Osteoblast (primary cell): Measurements from ENCODE around the gene MIA. TPM values are rescaled to one million over a fixed set of nuclear protein-coding genes. Genes with fewer than 3 reads are reported as not detected.
A peak's percentile ranks its signal among the peaks of the same experiment; 100 is the strongest.

Experiments used
- DNase-seq: peaks from one replicate; pipeline ENCODE4 v3.0.0; 2011; ENCODE audit warnings: low spot score, mixed read lengths; ENCODE audit not compliant: insufficient read length; ENCODE audit errors: missing footprints
- H2AFZ ChIP-seq: 2 replicates; pipeline ENCODE4 v1.6.0; 2011; ENCODE audit warnings: mild to moderate bottlenecking, low read length
- H3K27ac ChIP-seq: 2 replicates; pipeline ENCODE4 v1.5.1; 2011; ENCODE audit warnings: mild to moderate bottlenecking, low read depth, low read length, moderate library complexity
- H3K27me3 ChIP-seq: 2 replicates; pipeline ENCODE4 v1.6.0; 2012; ENCODE audit warnings: mild to moderate bottlenecking, control low read depth, inconsistent platforms, low read length, moderate library complexity; ENCODE audit not compliant: insufficient read depth
- H3K36me3 ChIP-seq: 2 replicates; pipeline ENCODE4 v1.5.1; 2011; ENCODE audit warnings: mild to moderate bottlenecking, low read length, control low read depth, moderate library complexity; ENCODE audit not compliant: insufficient read depth
- H3K4me1 ChIP-seq: 2 replicates; pipeline ENCODE4 v1.5.1; 2011; ENCODE audit warnings: mild to moderate bottlenecking, low read length, control low read depth, moderate library complexity; ENCODE audit not compliant: insufficient read depth
- H3K4me2 ChIP-seq: 2 replicates; pipeline ENCODE4 v1.6.0; 2011; ENCODE audit warnings: mild to moderate bottlenecking, low read length; ENCODE audit not compliant: insufficient read depth
- H3K4me3 ChIP-seq: fragments of 200-600 bp; sonication (generic); 3 replicates; pipeline ENCODE4 v1.5.1; 2012; ENCODE audit warnings: mild to moderate bottlenecking, low read length, inconsistent platforms; ENCODE audit not compliant: insufficient read depth
- H3K79me2 ChIP-seq: 2 replicates; pipeline ENCODE4 v1.6.0; 2012; ENCODE audit warnings: mild to moderate bottlenecking, low read length, control low read depth, inconsistent platforms; ENCODE audit not compliant: insufficient read depth
- H3K9me3 ChIP-seq: 2 replicates; pipeline ENCODE4 v1.5.1; 2011; ENCODE audit warnings: low read depth, low read length, control low read depth
- H4K20me1 ChIP-seq: 2 replicates; pipeline ENCODE4 v1.6.0; 2012; ENCODE audit warnings: mild to moderate bottlenecking, low read length, control low read depth; ENCODE audit not compliant: insufficient read depth
- CTCF ChIP-seq: IDR thresholded peaks from 2 replicates; pipeline ENCODE4 v1.5.1; 2011; ENCODE audit warnings: mild to moderate bottlenecking, low read depth, low read length, moderate library complexity; ENCODE audit errors: extremely low read depth
- total RNA-seq: library from RNA; depleted of rRNA; stranded (reverse); fragments of >200 nt; gene quantifications from 2 replicates; pipeline ENCODE4 v1.2.3, GENCODE V29; 2012

MIA gene
- total RNA-seq, 1 donor, result 0.72 TPM

- no peak overlapping the region for H3K4me2 ChIP-seq
Measured at GRCh38 chr19:40739871-40740703, 35.2 kb upstream of the MIA start.

DNA sequence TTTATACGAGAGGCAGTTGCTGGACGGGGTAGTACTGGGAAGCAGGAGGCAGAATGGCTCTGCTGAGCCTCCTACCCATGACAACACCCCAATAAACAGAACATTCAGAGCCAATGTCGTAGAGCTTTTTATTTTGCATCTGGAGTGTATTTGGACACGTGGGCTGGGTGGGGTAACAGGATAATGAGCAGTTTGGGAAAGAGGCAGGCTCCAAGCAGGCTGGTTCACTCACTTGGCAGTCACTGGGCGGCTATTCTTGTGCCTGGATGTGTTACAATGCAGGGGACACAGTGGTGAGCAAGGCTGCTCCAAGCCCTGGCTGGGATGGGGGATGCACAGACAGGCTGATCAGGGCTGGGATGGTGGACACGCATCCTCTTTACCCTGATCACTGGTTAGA is 34.6 kb upstream of the MIA start:
- H4K20me1 ChIP-seq, result no peaks in the 10 kb centered on the region
- DNase-seq, result peak; percentile 84
- no peak overlapping the region for H3K4me2 ChIP-seq
- no peaks in the 10 kb centered on the region for H3K9me3 ChIP-seq
- H3K27ac ChIP-seq, result peak overlapping the region; percentile 60
- H3K36me3 ChIP-seq, result peaks cover 19% of the 10 kb centered on the region
- peaks cover 8% of the 10 kb centered on the region for H3K4me1 ChIP-seq
- H3K79me2 ChIP-seq, result no peaks in the 10 kb centered on the region
- H3K4me3 ChIP-seq, result no peak overlapping the region
- TF ChIP-seq CTCF, result no peak
- no peak overlapping the region for H2AFZ ChIP-seq
- H3K27me3 ChIP-seq, result no peaks in the 10 kb centered on the region

More at GRCh38 chr19:40739871-40740703, 35.2 kb upstream of the MIA start:
- DNase-seq, result no peak
- no peak overlapping the region for H2AFZ ChIP-seq
- H3K4me3 ChIP-seq, result no peak overlapping the region
- peaks cover 25% of the 10 kb centered on the region for H3K36me3 ChIP-seq
- H3K27ac ChIP-seq, result peak overlapping the region; percentile 60
- no peaks in the 10 kb centered on the region for H3K79me2 ChIP-seq
- no peaks in the 10 kb centered on the region for H3K9me3 ChIP-seq
- peaks cover 1% of the 10 kb centered on the region for H3K4me1 ChIP-seq
- H4K20me1 ChIP-seq, result no peaks in the 10 kb centered on the region
- H3K27me3 ChIP-seq, result no peaks in the 10 kb centered on the region
- TF ChIP-seq CTCF, result no peak

DNA sequence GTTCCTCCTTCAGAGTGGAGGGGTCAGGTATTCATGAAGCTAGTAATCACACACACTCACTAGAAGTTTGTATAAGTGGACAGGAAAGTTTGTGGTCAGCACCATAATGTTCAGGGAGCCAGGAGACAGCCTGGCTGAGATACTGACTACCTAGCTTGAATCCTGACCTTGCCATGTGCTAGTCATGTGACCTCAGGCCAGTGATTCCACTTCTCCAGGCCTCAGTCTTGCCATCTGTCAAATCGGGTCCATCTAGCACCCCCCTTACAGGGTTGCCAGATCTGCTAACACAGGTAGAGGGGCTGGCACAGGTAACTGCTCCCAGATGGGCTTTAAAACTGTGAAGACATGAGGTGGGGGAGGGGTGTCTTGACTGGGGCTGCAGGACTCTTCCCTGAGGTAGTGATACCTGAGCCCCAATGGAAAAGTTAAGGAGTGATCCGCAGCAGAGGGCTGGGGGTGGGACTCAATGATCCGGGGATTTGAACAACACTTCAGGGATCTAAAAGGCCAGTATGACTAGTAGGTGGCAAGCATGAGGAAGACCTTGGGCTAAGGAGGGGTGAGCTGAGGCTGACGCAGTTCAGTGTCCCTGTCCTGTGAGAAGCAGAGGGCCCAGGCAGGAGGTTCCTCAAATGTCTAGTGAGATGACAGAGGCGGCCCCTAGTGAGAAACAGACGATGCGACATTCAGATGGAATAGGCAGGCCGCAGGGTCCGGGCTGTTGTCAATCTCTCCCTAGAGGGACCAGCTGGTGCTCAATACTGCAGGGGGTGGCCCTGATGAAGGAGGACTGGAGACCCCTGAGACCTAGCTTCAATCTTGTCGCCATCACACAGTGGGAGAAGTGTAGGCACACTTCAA is 33.6 kb upstream of the MIA start:
- Histone ChIP-seq H3K4me1 (peaks cover 12% of the 10 kb centered on the region), H3K27me3 (no peaks in the 10 kb centered on the region), H4K20me1 (no peaks in the 10 kb centered on the region), H3K4me3 (no peak overlapping the region), H3K27ac (no peak overlapping the region), H3K9me3 (no peaks in the 10 kb centered on the region), H3K4me2 (no peak overlapping the region), H2AFZ (no peak overlapping the region), H3K36me3 (peaks cover 17% of the 10 kb centered on the region), H3K79me2 (no peaks in the 10 kb centered on the region)
- DNase-seq, result no peak
- no peak for TF ChIP-seq CTCF

GRCh38 chr19:40742477-40742876 is 32.8 kb upstream of the MIA start:
- no peak for DNase-seq
- Histone ChIP-seq H4K20me1 (no peaks in the 10 kb centered on the region), H3K4me1 (peaks cover 12% of the 10 kb centered on the region), H3K36me3 (peaks cover 10% of the 10 kb centered on the region), H3K4me3 (no peak overlapping the region), H3K9me3 (no peaks in the 10 kb centered on the region), H2AFZ (no peak overlapping the region), H3K4me2 (no peak overlapping the region), H3K27me3 (no peaks in the 10 kb centered on the region), H3K79me2 (no peaks in the 10 kb centered on the region), H3K27ac (no peak overlapping the region)
- TF ChIP-seq CTCF, result no peak
